Measurements from ENCODE around the gene B4GALT4.
"Not testable (repeated sequence)": the region's sequence is repeated elsewhere in the genome, so short reads cannot be mapped to it uniquely, and the experiment has no call there.

Gene B4GALT4

DNA sequence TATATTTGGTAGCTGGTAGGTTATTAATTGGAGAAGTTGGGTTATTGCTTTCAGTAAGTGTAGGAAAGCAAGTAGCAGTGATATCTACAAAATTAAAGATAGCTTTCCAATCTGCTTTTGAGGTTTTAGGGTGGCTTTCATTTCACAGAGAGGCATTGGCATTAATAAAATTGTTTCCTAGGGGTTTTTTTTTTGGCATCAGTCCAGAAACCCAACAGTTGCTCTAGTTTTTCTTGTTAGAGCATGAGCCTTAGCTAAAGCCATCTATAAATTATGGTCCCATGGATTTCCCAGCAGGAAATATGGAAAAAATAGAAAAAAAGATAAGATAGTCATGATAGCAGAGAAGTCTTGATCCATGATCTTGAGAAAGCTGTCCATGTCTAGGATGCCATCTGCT, 3.0 kb upstream of the B4GALT4 start:
- no peak overlapping the region for H3K9ac ChIP-seq (ENCODE audit: insufficient read length, low read depth)
- TF ChIP-seq SUZ12 (IDR thresholded peaks at IDR 0.05; ENCODE audit: extremely low read depth, insufficient read depth, insufficient read length), result no peak
- no peak for TF ChIP-seq YY1 (IDR thresholded peaks at IDR 0.05; ENCODE audit: insufficient read depth, insufficient read length)
- no peak for TF ChIP-seq ZNF274 (IDR thresholded peaks at IDR 0.05; ENCODE audit: low read depth, low read length)
- peaks cover 15% of the 10 kb centered on the region for H3K9me3 ChIP-seq (ENCODE audit: insufficient read depth, low read length)
- no peaks in the 10 kb centered on the region for H3K36me3 ChIP-seq (ENCODE audit: insufficient read depth, insufficient read length, low read length)
- DNase-seq (ENCODE audit: low read depth, low spot score), result no peak
- no peaks in the 10 kb centered on the region for H3K27me3 ChIP-seq (ENCODE audit: insufficient read depth, insufficient read length)
- no peak overlapping the region for H3K4me3 ChIP-seq (ENCODE audit: insufficient read length, low read depth)
- no peaks in the 10 kb centered on the region for H3K4me1 ChIP-seq (ENCODE audit: insufficient read depth, insufficient read length)

DNA sequence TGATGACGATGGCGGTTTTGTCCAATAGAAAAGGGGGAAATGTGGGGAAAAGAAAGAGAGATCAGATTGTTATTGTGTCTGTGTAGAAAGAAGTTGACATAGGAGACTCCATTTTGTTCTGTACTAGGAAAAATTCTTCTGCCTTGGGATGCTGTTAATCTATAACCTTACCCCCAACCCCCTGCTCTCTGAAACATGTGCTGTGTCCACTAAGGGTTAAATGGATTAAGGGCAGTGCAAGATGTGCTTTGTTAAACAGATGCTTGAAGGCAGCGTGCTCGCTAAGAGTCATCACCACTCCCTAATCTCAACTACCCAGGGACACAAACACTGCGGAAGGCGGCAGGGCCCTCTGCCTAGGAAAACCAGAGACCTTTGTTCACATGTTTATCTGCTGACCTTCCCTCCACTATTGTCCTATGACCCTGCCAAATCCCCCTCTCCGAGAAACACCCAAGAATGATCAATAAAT, 2.4 kb upstream of the B4GALT4 start:
- not testable (repeated sequence) for DNase-seq (ENCODE audit: low read depth, low spot score); H3K9ac ChIP-seq (ENCODE audit: insufficient read length, low read depth); H3K27me3 ChIP-seq (ENCODE audit: insufficient read depth, insufficient read length); H3K4me1 ChIP-seq (ENCODE audit: insufficient read depth, insufficient read length); H3K9me3 ChIP-seq (ENCODE audit: insufficient read depth, low read length); H3K36me3 ChIP-seq (ENCODE audit: insufficient read depth, insufficient read length, low read length); H3K4me3 ChIP-seq (ENCODE audit: insufficient read length, low read depth)

DNA sequence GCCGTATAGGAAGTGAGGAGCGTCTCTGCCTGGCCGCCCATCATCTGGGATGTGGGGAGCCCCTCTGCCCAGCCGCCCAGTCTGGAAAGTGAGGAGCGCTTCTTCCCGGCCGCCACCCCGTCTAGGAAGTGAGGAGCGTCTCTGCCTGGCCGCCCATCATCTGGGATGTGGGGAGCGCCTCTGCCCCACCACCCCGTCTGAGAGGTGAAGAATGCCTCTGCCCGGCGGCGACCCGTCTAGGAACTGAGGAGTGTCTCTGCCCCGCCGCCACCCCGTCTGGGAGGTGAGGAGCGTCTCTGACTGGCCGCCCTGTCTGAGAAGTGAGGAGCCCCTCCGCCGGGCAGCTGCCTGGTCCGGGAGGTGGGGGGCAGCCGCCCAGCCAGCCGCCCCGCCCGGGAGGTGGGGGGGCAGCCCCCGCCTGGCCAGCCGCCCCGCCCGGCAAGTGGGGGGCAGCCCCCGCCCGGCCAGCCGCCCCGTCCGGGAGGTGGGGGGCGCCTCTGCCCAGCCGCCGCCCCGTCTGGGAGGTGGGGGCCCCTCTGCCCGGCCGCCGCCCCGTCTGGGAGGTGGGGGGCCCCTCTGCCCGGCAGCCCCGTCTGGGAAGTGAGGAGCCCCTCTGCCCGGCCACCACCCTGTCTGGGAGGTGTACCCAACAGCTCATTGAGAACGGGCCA, 1.8 kb upstream of the B4GALT4 start:
- H3K27me3 ChIP-seq (ENCODE audit: insufficient read depth, insufficient read length); H3K9me3 ChIP-seq (ENCODE audit: insufficient read depth, low read length); H3K4me3 ChIP-seq (ENCODE audit: insufficient read length, low read depth); DNase-seq (ENCODE audit: low read depth, low spot score); H3K36me3 ChIP-seq (ENCODE audit: insufficient read depth, insufficient read length, low read length); H3K4me1 ChIP-seq (ENCODE audit: insufficient read depth, insufficient read length); H3K9ac ChIP-seq (ENCODE audit: insufficient read length, low read depth): not testable (repeated sequence)

DNA sequence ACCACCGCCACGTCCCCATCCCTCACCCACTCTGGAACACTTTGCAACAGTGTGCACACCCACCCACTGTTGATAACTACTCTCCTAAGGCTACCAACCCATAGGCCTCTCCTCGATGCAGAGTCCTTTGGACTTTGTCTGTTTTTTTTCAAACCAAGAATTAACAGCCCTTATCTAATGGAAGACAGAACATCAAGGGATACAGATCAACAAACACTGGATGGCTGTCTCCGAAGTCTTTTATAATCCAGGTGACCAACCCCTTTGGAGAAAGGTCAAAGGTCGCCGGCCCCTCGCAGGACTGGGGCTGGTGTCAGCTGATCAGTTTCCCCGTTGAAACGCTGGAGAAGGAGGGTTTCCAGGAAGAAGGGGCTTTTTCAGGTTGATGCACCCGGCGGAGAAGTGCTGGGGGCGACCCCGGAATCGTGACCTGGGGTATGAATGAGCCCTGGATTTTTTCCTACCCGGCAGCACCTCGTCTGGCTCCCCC, 532 bp downstream of the B4GALT4 start:
- Histone ChIP-seq H3K4me1 (ENCODE audit: insufficient read depth, insufficient read length) (no peaks in the 10 kb centered on the region), H3K4me3 (ENCODE audit: insufficient read length, low read depth) (peak overlapping the region; percentile 69), H3K36me3 (ENCODE audit: insufficient read depth, insufficient read length, low read length) (peaks cover 14% of the 10 kb centered on the region), H3K9me3 (ENCODE audit: insufficient read depth, low read length) (no peaks in the 10 kb centered on the region; the same call in 1 of the 2 replicates), H3K9ac (ENCODE audit: insufficient read length, low read depth) (peak overlapping the region; percentile 89), H3K27me3 (ENCODE audit: insufficient read depth, insufficient read length) (no peaks in the 10 kb centered on the region)
- TF ChIP-seq YY1 (IDR thresholded peaks at IDR 0.05; ENCODE audit: insufficient read depth, insufficient read length) (no peak), ZNF274 (IDR thresholded peaks at IDR 0.05; ENCODE audit: low read depth, low read length) (no peak), SUZ12 (IDR thresholded peaks at IDR 0.05; ENCODE audit: extremely low read depth, insufficient read depth, insufficient read length) (no peak)
- DNase-seq (ENCODE audit: low read depth, low spot score), result no peak

DNA sequence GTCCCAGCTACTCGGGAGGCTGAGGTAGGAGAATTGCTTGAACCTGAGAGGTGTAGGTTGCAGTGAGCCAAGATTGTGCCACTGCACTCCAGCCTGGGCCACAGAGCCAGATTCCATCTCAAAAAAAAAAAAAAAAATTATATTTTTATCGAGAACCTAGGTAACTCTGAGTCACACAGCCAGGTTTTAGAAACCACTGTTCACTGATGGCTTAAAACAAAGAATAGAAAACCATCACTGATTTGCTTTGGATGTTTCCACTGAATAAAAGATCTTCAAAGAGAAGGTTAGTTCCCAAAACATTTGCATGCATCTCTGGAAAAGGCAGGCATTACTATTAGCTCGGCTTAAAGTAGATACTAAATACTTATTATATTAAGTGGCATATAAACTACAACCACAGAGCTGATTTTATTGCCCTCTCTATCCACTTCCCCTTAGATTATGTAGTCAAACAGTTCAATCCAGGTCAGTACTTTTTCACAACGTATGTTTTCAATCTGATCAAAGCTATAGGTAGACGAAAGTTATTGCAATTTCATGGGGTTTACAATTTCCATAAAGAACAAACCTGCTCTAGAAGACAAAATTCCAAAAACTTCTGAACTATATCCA, 1.4 kb downstream of the B4GALT4 start:
- H3K27me3 ChIP-seq (ENCODE audit: insufficient read depth, insufficient read length), result no peaks in the 10 kb centered on the region
- no peak for DNase-seq (ENCODE audit: low read depth, low spot score)
- no peaks in the 10 kb centered on the region; the same call in 1 of the 2 replicates for H3K9me3 ChIP-seq (ENCODE audit: insufficient read depth, low read length)
- TF ChIP-seq YY1 (IDR thresholded peaks at IDR 0.05; ENCODE audit: insufficient read depth, insufficient read length) (no peak), ZNF274 (IDR thresholded peaks at IDR 0.05; ENCODE audit: low read depth, low read length) (no peak), SUZ12 (IDR thresholded peaks at IDR 0.05; ENCODE audit: extremely low read depth, insufficient read depth, insufficient read length) (no peak)
- no peak overlapping the region for H3K4me3 ChIP-seq (ENCODE audit: insufficient read length, low read depth)
- no peaks in the 10 kb centered on the region for H3K4me1 ChIP-seq (ENCODE audit: insufficient read depth, insufficient read length)
- no peak overlapping the region for H3K9ac ChIP-seq (ENCODE audit: insufficient read length, low read depth)
- peaks cover 23% of the 10 kb centered on the region for H3K36me3 ChIP-seq (ENCODE audit: insufficient read depth, insufficient read length, low read length)

DNA sequence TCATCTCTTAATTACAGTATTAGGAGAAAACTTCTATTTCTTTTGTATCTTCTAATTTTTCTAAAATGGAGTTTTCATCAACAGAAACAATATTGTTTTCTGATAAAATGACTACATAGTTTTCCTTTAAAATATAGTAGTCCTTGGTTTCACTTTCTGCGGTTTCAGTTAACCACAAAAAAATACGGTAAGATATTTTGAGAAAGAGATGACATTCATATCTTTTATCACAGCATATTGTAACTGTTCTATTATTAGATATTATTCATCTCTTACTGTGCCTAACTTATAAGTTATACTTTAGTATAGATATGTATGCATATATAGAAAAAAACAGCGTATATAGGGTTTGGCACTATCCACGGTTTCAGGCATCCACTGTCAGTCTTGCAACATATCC, 2.3 kb downstream of the B4GALT4 start:
- TF ChIP-seq YY1 (IDR thresholded peaks at IDR 0.05; ENCODE audit: insufficient read depth, insufficient read length) (no peak), SUZ12 (IDR thresholded peaks at IDR 0.05; ENCODE audit: extremely low read depth, insufficient read depth, insufficient read length) (no peak), ZNF274 (IDR thresholded peaks at IDR 0.05; ENCODE audit: low read depth, low read length) (no peak)
- Histone ChIP-seq H3K27me3 (ENCODE audit: insufficient read depth, insufficient read length) (no peaks in the 10 kb centered on the region), H3K4me1 (ENCODE audit: insufficient read depth, insufficient read length) (no peaks in the 10 kb centered on the region), H3K9ac (ENCODE audit: insufficient read length, low read depth) (no peak overlapping the region), H3K36me3 (ENCODE audit: insufficient read depth, insufficient read length, low read length) (peaks cover 32% of the 10 kb centered on the region), H3K9me3 (ENCODE audit: insufficient read depth, low read length) (no peaks in the 10 kb centered on the region; the same call in 1 of the 2 replicates), H3K4me3 (ENCODE audit: insufficient read length, low read depth) (no peak overlapping the region)
- DNase-seq (ENCODE audit: low read depth, low spot score), result no peak

DNA sequence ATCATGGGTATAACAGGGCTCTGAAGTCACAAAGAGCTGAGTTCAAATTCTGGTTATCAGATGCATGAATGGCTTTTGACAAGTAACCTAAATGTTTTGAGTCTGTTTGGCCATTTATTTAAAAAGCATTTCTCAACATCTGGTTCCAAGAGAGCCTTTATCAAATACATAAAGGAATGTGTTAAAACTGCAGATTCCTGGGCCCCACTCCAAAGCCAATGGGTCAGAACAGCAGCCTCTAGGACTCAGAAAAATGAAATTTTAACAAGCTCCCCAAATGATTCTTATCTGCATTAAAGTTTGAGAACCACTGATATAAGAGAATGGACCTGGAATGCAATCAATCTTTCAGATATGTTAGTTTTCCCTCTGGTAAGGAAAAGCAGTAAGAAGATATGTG, 3.4 kb downstream of the B4GALT4 start:
- TF ChIP-seq SUZ12 (IDR thresholded peaks at IDR 0.05; ENCODE audit: extremely low read depth, insufficient read depth, insufficient read length) (no peak), YY1 (IDR thresholded peaks at IDR 0.05; ENCODE audit: insufficient read depth, insufficient read length) (no peak), ZNF274 (IDR thresholded peaks at IDR 0.05; ENCODE audit: low read depth, low read length) (no peak)
- no peak overlapping the region for H3K9ac ChIP-seq (ENCODE audit: insufficient read length, low read depth)
- no peak for DNase-seq (ENCODE audit: low read depth, low spot score)
- H3K36me3 ChIP-seq (ENCODE audit: insufficient read depth, insufficient read length, low read length), result peaks cover 40% of the 10 kb centered on the region
- H3K4me3 ChIP-seq (ENCODE audit: insufficient read length, low read depth), result no peak overlapping the region
- H3K4me1 ChIP-seq (ENCODE audit: insufficient read depth, insufficient read length), result no peaks in the 10 kb centered on the region
- H3K27me3 ChIP-seq (ENCODE audit: insufficient read depth, insufficient read length), result no peaks in the 10 kb centered on the region
- no peaks in the 10 kb centered on the region; the same call in 1 of the 2 replicates for H3K9me3 ChIP-seq (ENCODE audit: insufficient read depth, low read length)

Measured in NT2/D1 (cell line).